Measurements from ENCODE around the gene PTCH1.

PTCH1 gene

DNA sequence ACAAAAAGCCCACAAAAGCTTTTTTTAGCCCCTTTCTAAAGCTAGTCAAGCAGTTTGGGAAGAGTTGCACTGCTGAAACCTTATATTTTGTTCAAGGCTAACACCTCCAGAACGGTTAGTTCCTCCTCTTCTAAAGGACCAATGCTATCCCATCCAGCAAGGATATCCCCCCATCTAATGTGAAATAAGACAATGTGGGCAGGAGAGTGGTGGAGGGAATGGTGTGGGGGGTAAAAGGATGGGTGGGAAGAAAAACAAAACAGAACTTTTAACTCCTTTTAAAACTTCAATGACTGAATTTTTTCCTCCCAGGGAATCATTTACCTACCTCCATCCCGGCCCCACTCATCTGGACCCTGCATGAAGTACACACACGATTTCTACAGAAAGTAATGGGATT is 21.2 kb downstream of the PTCH1 start:
- H3K36me3 Mint-ChIP-seq, result no peaks in the 10 kb centered on the region
- H3K9me3 Mint-ChIP-seq, result no peaks in the 10 kb centered on the region
- no peaks in the 10 kb centered on the region for H3K27me3 Mint-ChIP-seq
- no peak overlapping the region for H3K4me3 Mint-ChIP-seq
- H3K27ac Mint-ChIP-seq, result no peak overlapping the region
- H3K4me1 Mint-ChIP-seq, result peaks cover 64% of the 10 kb centered on the region

DNA sequence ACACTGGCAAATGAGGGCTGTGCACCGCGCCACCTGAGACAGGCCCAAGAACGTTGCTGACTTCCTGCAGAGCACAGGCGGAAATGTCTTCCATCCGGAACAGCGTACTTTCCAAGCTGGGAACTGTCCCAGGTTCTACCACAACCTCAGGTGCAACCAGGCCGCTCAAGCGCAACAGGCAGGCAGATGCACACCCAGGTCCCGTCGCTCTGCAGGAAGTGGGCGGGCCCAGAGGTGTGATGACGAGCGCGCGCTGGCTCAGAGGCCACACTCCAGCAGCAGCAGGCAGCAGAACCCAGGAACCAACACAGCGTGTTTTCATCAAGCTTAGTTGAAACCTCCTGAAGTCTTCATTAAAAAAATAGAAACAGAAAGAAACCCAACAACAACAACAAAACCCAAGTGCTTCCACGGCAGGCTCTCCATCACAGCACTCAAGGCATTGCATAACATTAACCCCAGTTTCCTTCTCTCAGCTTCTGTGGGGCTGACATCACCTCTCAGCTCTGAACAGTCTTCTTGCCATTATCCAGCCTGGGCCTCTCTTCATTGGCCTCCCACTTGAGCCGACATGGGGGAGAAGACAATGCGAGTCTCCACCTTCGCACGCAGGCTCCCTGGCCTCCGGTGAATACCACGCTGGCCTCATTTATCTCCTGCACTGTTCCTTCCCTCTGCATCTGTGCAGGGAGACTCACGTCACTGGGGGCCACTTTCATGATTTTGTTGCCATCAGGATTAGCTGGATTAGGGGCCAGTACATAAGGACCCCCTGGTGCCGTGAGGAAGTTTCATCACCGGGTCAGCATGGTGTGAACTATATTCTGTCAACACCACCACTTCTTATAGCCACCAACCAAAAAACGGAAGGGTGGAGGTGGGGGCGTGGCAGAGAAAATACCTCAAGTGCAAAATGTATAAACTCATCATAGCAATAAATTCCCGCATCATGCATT is 22.1 kb downstream of the PTCH1 start:
- Mint-ChIP-seq H3K27ac (peak overlapping the region; percentile 64), H3K9me3 (no peaks in the 10 kb centered on the region), H3K4me1 (peaks cover 64% of the 10 kb centered on the region), H3K27me3 (no peaks in the 10 kb centered on the region), H3K36me3 (no peaks in the 10 kb centered on the region), H3K4me3 (peak overlapping the region; percentile 90)

DNA sequence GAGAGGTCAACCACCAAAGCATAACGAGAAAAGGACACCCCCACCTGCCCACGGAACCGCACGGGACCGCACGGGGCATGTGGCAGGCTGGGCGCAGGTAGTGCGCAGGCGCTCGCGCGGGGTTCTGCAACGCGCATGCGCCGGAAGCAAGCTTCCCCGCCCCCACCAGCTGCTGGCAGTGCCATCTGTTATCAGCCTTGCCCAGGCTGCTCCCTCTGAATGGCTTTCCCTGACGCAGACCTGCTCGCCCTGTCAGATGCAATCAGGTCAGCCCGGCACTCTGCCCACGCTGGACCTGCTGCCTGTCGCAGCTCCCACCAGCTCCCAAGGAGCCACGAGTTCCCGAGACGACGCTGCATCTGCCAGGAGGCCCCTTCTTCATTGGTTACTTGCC is 22.8 kb downstream of the PTCH1 start:
- Mint-ChIP-seq H3K27me3 (no peaks in the 10 kb centered on the region), H3K27ac (no peak overlapping the region), H3K9me3 (no peaks in the 10 kb centered on the region), H3K4me3 (peak overlapping the region; percentile 90), H3K4me1 (peaks cover 61% of the 10 kb centered on the region), H3K36me3 (no peaks in the 10 kb centered on the region)

GRCh38 chr9:95493402-95493801 is 23.4 kb downstream of the PTCH1 start:
- no peaks in the 10 kb centered on the region for H3K27me3 Mint-ChIP-seq
- peaks cover 59% of the 10 kb centered on the region for H3K4me1 Mint-ChIP-seq
- H3K27ac Mint-ChIP-seq, result no peak overlapping the region
- no peaks in the 10 kb centered on the region for H3K9me3 Mint-ChIP-seq
- H3K4me3 Mint-ChIP-seq, result no peak overlapping the region
- no peaks in the 10 kb centered on the region for H3K36me3 Mint-ChIP-seq

- Mint-ChIP-seq H3K27me3 (no peaks in the 10 kb centered on the region), H3K36me3 (no peaks in the 10 kb centered on the region), H3K4me1 (peaks cover 51% of the 10 kb centered on the region), H3K4me3 (no peak overlapping the region), H3K27ac (no peak overlapping the region), H3K9me3 (no peaks in the 10 kb centered on the region)
Observed at GRCh38 chr9:95491543-95492320, 25.0 kb downstream of the PTCH1 start.

- Mint-ChIP-seq H3K27ac (no peak overlapping the region), H3K4me1 (peaks cover 28% of the 10 kb centered on the region), H3K27me3 (no peaks in the 10 kb centered on the region), H3K9me3 (no peaks in the 10 kb centered on the region), H3K4me3 (no peak overlapping the region), H3K36me3 (no peaks in the 10 kb centered on the region)
Observed at GRCh38 chr9:95488954-95489353, 27.8 kb downstream of the PTCH1 start.

DNA sequence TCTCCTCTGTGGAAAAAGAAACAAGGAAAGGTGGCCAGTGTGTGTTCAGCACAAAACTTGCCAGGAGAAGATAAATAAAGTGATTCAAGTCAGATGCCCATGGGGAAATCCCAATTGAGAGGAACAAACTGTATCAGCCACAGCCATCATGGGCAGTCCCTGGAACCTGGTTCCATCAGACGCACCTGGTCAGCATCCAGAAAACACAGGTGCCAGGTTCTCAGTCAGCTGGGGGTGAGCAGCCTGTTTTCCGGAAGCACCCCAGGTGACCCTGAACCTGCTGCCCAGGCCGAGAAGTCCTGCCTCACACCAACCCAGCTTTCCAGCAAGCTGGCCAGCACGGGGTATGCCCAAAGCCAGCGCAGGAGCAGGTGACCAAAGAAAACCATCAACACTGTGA is 30.5 kb downstream of the PTCH1 start:
- Mint-ChIP-seq H3K27me3 (no peaks in the 10 kb centered on the region), H3K4me1 (peaks cover 14% of the 10 kb centered on the region), H3K36me3 (peaks cover 1% of the 10 kb centered on the region), H3K27ac (no peak overlapping the region), H3K9me3 (no peaks in the 10 kb centered on the region), H3K4me3 (no peak overlapping the region)

- H3K27ac Mint-ChIP-seq, result no peak overlapping the region
Observed at GRCh38 chr9:95484225-95484624, 32.5 kb downstream of the PTCH1 start.

GRCh38 chr9:95483431-95483830 is 33.3 kb downstream of the PTCH1 start:
- no peaks in the 10 kb centered on the region for H3K9me3 Mint-ChIP-seq

More at GRCh38 chr9:95484225-95484624, 32.5 kb downstream of the PTCH1 start:
- H3K9me3 Mint-ChIP-seq, result no peaks in the 10 kb centered on the region
- no peaks in the 10 kb centered on the region for H3K27me3 Mint-ChIP-seq
- peaks cover 5% of the 10 kb centered on the region for H3K36me3 Mint-ChIP-seq
- H3K4me3 Mint-ChIP-seq, result no peak overlapping the region
- peaks cover 14% of the 10 kb centered on the region for H3K4me1 Mint-ChIP-seq

GRCh38 chr9:95482621-95483020 is 34.1 kb downstream of the PTCH1 start:
- Mint-ChIP-seq H3K4me3 (no peak overlapping the region), H3K27me3 (no peaks in the 10 kb centered on the region), H3K9me3 (no peaks in the 10 kb centered on the region), H3K4me1 (peaks cover 14% of the 10 kb centered on the region), H3K27ac (no peak overlapping the region), H3K36me3 (peaks cover 6% of the 10 kb centered on the region)

More at GRCh38 chr9:95483431-95483830, 33.3 kb downstream of the PTCH1 start:
- Mint-ChIP-seq H3K27ac (no peak overlapping the region), H3K4me1 (peaks cover 14% of the 10 kb centered on the region), H3K27me3 (no peaks in the 10 kb centered on the region), H3K36me3 (peaks cover 5% of the 10 kb centered on the region), H3K4me3 (no peak overlapping the region)

- Mint-ChIP-seq H3K4me1 (peaks cover 9% of the 10 kb centered on the region), H3K36me3 (peaks cover 7% of the 10 kb centered on the region), H3K9me3 (no peaks in the 10 kb centered on the region), H3K27ac (no peak overlapping the region), H3K4me3 (no peak overlapping the region), H3K27me3 (no peaks in the 10 kb centered on the region)
Observed at GRCh38 chr9:95481000-95481399, 35.8 kb downstream of the PTCH1 start.

- H3K27ac Mint-ChIP-seq, result no peak overlapping the region
- H3K4me3 Mint-ChIP-seq, result no peak overlapping the region
- H3K36me3 Mint-ChIP-seq, result peaks cover 9% of the 10 kb centered on the region
- no peaks in the 10 kb centered on the region for H3K27me3 Mint-ChIP-seq
- H3K9me3 Mint-ChIP-seq, result no peaks in the 10 kb centered on the region
- H3K4me1 Mint-ChIP-seq, result peaks cover 9% of the 10 kb centered on the region
Observed at GRCh38 chr9:95480346-95480745, 36.4 kb downstream of the PTCH1 start.

DNA sequence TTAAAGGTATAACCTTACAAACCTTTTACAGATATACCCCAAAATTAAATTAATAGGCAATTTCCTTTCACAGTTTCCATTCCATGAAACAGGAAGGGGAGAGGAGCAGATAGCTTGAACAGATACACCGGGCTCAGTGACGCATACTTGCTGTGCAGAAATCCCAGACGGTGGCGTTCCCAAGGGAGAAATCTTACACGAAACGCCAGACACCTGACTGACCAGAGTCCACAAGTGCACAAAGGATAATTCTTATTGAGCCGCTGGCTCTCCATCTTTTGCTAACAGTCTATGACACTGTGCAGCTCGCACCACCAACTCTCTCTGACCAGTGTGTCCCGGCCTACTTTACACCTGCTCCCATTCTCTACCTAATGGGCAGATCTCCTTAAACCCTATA is 37.4 kb downstream of the PTCH1 start:
- Mint-ChIP-seq H3K27me3 (no peaks in the 10 kb centered on the region), H3K4me1 (peaks cover 9% of the 10 kb centered on the region), H3K9me3 (no peaks in the 10 kb centered on the region), H3K27ac (no peak overlapping the region), H3K4me3 (no peak overlapping the region), H3K36me3 (peaks cover 12% of the 10 kb centered on the region)

GRCh38 chr9:95478335-95478734 is 38.4 kb downstream of the PTCH1 start:
- Mint-ChIP-seq H3K27ac (no peak overlapping the region), H3K27me3 (no peaks in the 10 kb centered on the region), H3K36me3 (peaks cover 12% of the 10 kb centered on the region), H3K9me3 (no peaks in the 10 kb centered on the region), H3K4me3 (no peak overlapping the region), H3K4me1 (peaks cover 4% of the 10 kb centered on the region)

DNA sequence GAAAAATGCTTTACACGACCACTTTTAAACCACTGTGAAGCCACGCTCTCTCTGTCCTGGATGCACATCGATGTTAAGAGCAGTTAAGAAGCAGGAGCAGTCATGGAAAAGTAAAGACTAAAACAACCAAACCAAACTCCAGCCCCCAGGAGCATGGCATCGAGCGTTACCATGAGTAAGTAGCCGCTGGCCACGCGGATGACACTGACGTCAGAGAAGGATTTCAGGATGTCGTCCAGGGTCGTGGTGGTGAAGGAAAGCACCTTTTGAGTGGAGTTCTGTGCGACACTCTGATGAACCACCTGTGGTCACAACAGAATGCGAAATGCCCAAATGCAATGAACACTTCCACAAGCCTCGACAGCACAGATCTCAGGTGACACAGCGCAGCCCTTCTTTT is 38.9 kb downstream of the PTCH1 start:
- Mint-ChIP-seq H3K9me3 (no peaks in the 10 kb centered on the region), H3K27ac (no peak overlapping the region), H3K4me3 (no peak overlapping the region), H3K4me1 (peaks cover 4% of the 10 kb centered on the region), H3K27me3 (no peaks in the 10 kb centered on the region), H3K36me3 (peaks cover 12% of the 10 kb centered on the region)

DNA sequence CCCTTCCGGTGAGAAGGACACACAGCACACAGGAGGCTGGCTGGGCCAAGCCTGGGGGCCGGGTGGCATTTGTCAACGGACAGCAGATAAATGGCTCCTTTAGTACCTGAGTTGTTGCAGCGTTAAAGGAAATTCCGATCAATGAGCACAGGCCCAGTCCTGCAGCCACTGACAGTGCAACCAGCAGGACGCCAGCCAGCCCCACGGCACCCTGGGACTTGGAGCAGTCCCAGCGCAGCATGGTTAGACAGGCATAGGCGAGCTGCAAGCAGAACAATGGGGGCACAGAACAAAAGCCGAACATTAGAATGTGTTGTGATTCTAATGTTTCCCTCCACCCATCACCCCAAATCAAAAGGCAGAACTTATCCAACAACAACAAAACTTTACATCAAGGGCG is 39.3 kb downstream of the PTCH1 start:
- Mint-ChIP-seq H3K27ac (no peak overlapping the region), H3K27me3 (no peaks in the 10 kb centered on the region), H3K9me3 (no peaks in the 10 kb centered on the region), H3K36me3 (peaks cover 12% of the 10 kb centered on the region), H3K4me1 (peaks cover 4% of the 10 kb centered on the region), H3K4me3 (no peak overlapping the region)

All from activated naive CD4-positive, alpha-beta T cell treated with anti-CD3 and anti-CD28 coated beads, Interleukin-2, amount 50 U/mL, for 24 hours (primary cell).